ENCODE results near the gene RFX3.

DNA sequence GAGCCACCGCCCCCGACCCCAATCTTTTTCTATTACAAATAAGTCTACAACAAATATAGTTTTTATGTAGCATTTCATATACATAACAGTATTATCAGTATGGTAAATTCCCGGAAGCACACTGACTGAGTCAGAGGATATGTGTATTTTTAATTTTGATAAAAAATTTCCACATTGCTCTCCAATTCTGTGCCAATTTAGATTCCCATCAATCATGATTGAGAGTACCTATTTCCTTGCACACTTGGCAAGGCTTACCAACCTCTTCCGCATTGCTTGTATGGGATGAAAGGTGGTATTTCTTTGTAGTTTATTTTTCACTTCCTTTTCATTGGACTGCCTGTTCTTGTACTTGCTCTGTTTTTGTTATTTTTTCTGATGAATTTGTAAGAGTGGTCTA lies 204.6 kb downstream of the RFX3 start:
- TF ChIP-seq, protein P1, sequence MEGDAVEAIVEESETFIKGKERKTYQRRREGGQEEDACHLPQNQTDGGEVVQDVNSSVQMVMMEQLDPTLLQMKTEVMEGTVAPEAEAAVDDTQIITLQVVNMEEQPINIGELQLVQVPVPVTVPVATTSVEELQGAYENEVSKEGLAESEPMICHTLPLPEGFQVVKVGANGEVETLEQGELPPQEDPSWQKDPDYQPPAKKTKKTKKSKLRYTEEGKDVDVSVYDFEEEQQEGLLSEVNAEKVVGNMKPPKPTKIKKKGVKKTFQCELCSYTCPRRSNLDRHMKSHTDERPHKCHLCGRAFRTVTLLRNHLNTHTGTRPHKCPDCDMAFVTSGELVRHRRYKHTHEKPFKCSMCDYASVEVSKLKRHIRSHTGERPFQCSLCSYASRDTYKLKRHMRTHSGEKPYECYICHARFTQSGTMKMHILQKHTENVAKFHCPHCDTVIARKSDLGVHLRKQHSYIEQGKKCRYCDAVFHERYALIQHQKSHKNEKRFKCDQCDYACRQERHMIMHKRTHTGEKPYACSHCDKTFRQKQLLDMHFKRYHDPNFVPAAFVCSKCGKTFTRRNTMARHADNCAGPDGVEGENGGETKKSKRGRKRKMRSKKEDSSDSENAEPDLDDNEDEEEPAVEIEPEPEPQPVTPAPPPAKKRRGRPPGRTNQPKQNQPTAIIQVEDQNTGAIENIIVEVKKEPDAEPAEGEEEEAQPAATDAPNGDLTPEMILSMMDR (conservative IDR thresholded peaks at IDR 0.05) = no peak
- TF ChIP-seq ZFX (IDR thresholded peaks at IDR 0.05) = no peak

Data from C4-2B (cell line).